ENCODE measurements around the gene NVL. TPM values are rescaled to one million over a fixed set of nuclear protein-coding genes. Genes with fewer than 3 reads are reported as not detected.

The NVL gene
- total and polyA plus RNA-seq, 2 of the 8 experiments (the other 6 are each of a cell fraction or from before 2014, with no cell fraction given): 22.7 to 45.8 TPM

- Histone ChIP-seq H3K4me1 (replicated peaks in 1 of 4; ENCODE audit: control insufficient read depth in 3 of 4, insufficient read depth in 4 of 4, low read length in 3 of 4) (no peaks in the 10 kb centered on the region), H2BK20ac (ENCODE audit: low read length) (no peak overlapping the region), H3K79me2 (ENCODE audit: control insufficient read depth in 1 of 2, insufficient read depth in 2 of 2, low read length in 2 of 2) (peaks cover 0 to 40% of the 10 kb centered on the region in 2 experiments; a peak in 3 of 4 replicates)
Observed at GRCh38 chr1:224321706-224322105, 8.3 kb downstream of the NVL start.

More at GRCh38 chr1:224321706-224322105, 8.3 kb downstream of the NVL start:
- no peak overlapping the region for H3K4me3 ChIP-seq (ENCODE audit: extremely low read depth in 1 of 4, insufficient read depth in 2 of 4, low read depth in 3 of 4, low read length in 4 of 4)
- no peak overlapping the region for H3K9ac ChIP-seq (replicated peaks in 1 of 4; ENCODE audit: extremely low read depth in 1 of 4, low read depth in 3 of 4, low read length in 3 of 4)
- H3K56ac ChIP-seq (replicated peaks; ENCODE audit: insufficient read length, low read depth, low read length): no peak overlapping the region
- FAIRE-seq: no peak
- CTCF ChIA-PET (ENCODE audit: partially characterized antibody): no interaction called here
- H2BK120ac ChIP-seq (replicated peaks; ENCODE audit: low read depth, low read length): no peak overlapping the region
- no peak overlapping the region for H4K91ac ChIP-seq (replicated peaks; ENCODE audit: insufficient read length, low read length)
- H4K20me1 ChIP-seq (replicated peaks in 1 of 2; ENCODE audit: control insufficient read depth in 1 of 2, insufficient read depth in 2 of 2, low read length in 2 of 2): peaks cover 0 to 1% of the 10 kb centered on the region in 2 experiments
- peaks cover under 1 to 13% (median 8%) of the 10 kb centered on the region in 4 experiments; a peak in 6 of 8 replicates for H3K36me3 ChIP-seq (ENCODE audit: control insufficient read depth in 2 of 4, insufficient read depth in 4 of 4, low read length in 3 of 4)
- no peak for DNase-seq (ENCODE audit: low read depth in 1 of 2, low spot score in 2 of 2)
- no peaks in the 10 kb centered on the region for H3K27me3 ChIP-seq (replicated peaks in 1 of 4; ENCODE audit: control insufficient read depth in 3 of 4, extremely low read depth in 1 of 4, insufficient read depth in 3 of 4, low read length in 3 of 4)
- no peak for TF ChIP-seq TEAD4 (IDR thresholded peaks at IDR 0.05; ENCODE audit: low read depth, low read length)
- no peak for TF ChIP-seq HDAC2 (IDR thresholded peaks at IDR 0.05; ENCODE audit: borderline replicate concordance in 1 of 2, low read depth in 2 of 2, low read length in 2 of 2)
- TF ChIP-seq KDM5A (IDR thresholded peaks at IDR 0.05; ENCODE audit: low read length): no peak
- no peak for TF ChIP-seq FOSL1 (IDR thresholded peaks at IDR 0.05; ENCODE audit: insufficient read depth, low read depth, low read length)
- H2BK12ac ChIP-seq (ENCODE audit: low read depth, low read length): no peak overlapping the region
- no peak overlapping the region for H3K14ac ChIP-seq (ENCODE audit: insufficient read length)
- no peak overlapping the region for H4K8ac ChIP-seq (ENCODE audit: extremely low read depth, insufficient read depth, low read length)
- 88% methylated on average over 2 of the region's 2 CpGs; no CpG with 5 or more reads in 1 of the 2 experiments for WGBS, 2 experiments (ENCODE audit: extremely low coverage in 1 of 2, insufficient coverage in 1 of 2, insufficient read length in 1 of 2, insufficient replicate concordance in 2 of 2, low coverage in 1 of 2, low lambda C conversion rate in 2 of 2, missing lambda C conversion rate in 1 of 2)
- H3K79me1 ChIP-seq (ENCODE audit: low read depth, low read length): no peaks in the 10 kb centered on the region
- no peak overlapping the region for H2AK5ac ChIP-seq (ENCODE audit: low read depth, low read length)
- H4K5ac ChIP-seq (ENCODE audit: insufficient read length, low read depth, low read length): no peak overlapping the region
- H2AFZ ChIP-seq (ENCODE audit: low read length): no peak overlapping the region
- POLR2A ChIA-PET (ENCODE audit: partially characterized antibody): interaction anchor here (0.6 to 0.7 kb wide), 2 partner anchors 34 to 111 kb away, joined by 3 read pairs; no protein-coding TSS in a partner anchor
- no peak overlapping the region for H2BK5ac ChIP-seq (ENCODE audit: low read depth, low read length)
- no peak overlapping the region for H3K27ac ChIP-seq (ENCODE audit: low read depth, low read length)
- H2BK15ac ChIP-seq (ENCODE audit: low read length): no peak overlapping the region
- no peak overlapping the region for H3K18ac ChIP-seq (ENCODE audit: extremely low read depth, low read length)
- no peaks in the 10 kb centered on the region; the same call in 1 of the 2 replicates for H3K23me2 ChIP-seq (ENCODE audit: low read depth, low read length)
- H3K9me3 ChIP-seq (ENCODE audit: insufficient read depth in 2 of 2, low read depth in 1 of 2, low read length in 1 of 2): no peaks in the 10 kb centered on the region
- no peak overlapping the region for H3K23ac ChIP-seq (ENCODE audit: insufficient read length)
- H3K4me2 ChIP-seq (ENCODE audit: insufficient read depth in 1 of 2, low read depth in 2 of 2, low read length in 2 of 2): no peak overlapping the region
- H3K4ac ChIP-seq (replicated peaks; ENCODE audit: insufficient read length, low read depth, low read length): no peak overlapping the region

Measured in H1 (cell line).